Activated CD4-positive, alpha-beta T cell treated with anti-CD3 and anti-CD28 coated beads, Interleukin-2, amount 10 ng/mL, durations not matched to agents 7 days and 5 days (primary cell): ENCODE measurements around the gene FAM120B. TPM values are rescaled to one million over a fixed set of nuclear protein-coding genes. Genes with fewer than 3 reads are reported as not detected.

Experiments used
- CTCF ChIA-PET: fragments of 350-600 bp; sonication (Branson Sonifier 250); formaldehyde crosslinking; loops from one replicate; lab custom pipeline; 2021; ENCODE audit warnings: antibody characterized with exemption; lab: Charles Lee
- POLR2A ChIA-PET: fragments of 350-600 bp; sonication (Branson Sonifier 250); formaldehyde crosslinking; loops from one replicate; lab custom pipeline; 2021; ENCODE audit warnings: antibody characterized with exemption; lab: Charles Lee
- DNase-seq: peaks from one replicate; pipeline ENCODE4 v3.0.0-alpha.2; 2020
- H3K27ac Mint-ChIP-seq: one replicate; pipeline ENCODE4 v1.8.0; 2021; ENCODE audit warnings: mild to moderate bottlenecking, moderate library complexity, mixed read lengths
- H3K27me3 Mint-ChIP-seq: one replicate; pipeline ENCODE4 v1.8.0; 2021; ENCODE audit warnings: mixed read lengths
- H3K36me3 Mint-ChIP-seq: one replicate; pipeline ENCODE4 v1.8.0; 2021; ENCODE audit warnings: low read depth, mixed read lengths
- H3K4me1 Mint-ChIP-seq: one replicate; pipeline ENCODE4 v1.8.0; 2021; ENCODE audit warnings: mixed read lengths
- H3K4me3 Mint-ChIP-seq: one replicate; pipeline ENCODE4 v1.8.0; 2021; ENCODE audit warnings: mild to moderate bottlenecking, moderate library complexity, mixed read lengths
- H3K9me3 Mint-ChIP-seq: one replicate; pipeline ENCODE4 v1.8.0; 2021; ENCODE audit warnings: mixed read lengths
- total RNA-seq, 2 experiments: library from RNA; stranded (reverse); gene quantifications; one replicate each; pipeline ENCODE4 v1.2.3, GENCODE V29; 2021

Gene FAM120B
- total RNA-seq, 2 experiments from 2014 or later: 29.8 to 33.0 TPM

- DNase-seq: no peak
- POLR2A ChIA-PET: interaction anchor here (0.6 kb wide), 1 partner anchor 294 kb away, joined by 3 read pairs; no protein-coding TSS in a partner anchor
- H3K9me3 Mint-ChIP-seq: no peaks in the 10 kb centered on the region
- H3K4me1 Mint-ChIP-seq: peaks cover 2% of the 10 kb centered on the region
- no peak overlapping the region for H3K27ac Mint-ChIP-seq
- peaks cover 21% of the 10 kb centered on the region for H3K27me3 Mint-ChIP-seq
- CTCF ChIA-PET: no interaction called here
- no peaks in the 10 kb centered on the region for H3K36me3 Mint-ChIP-seq
- H3K4me3 Mint-ChIP-seq: no peak overlapping the region
Observed at GRCh38 chr6:170266061-170266825, 40.3 kb upstream of the FAM120B start.

GRCh38 chr6:170267688-170268087 lies 38.9 kb upstream of the FAM120B start:
- Mint-ChIP-seq H3K27ac (no peak overlapping the region), H3K27me3 (peaks cover 23% of the 10 kb centered on the region), H3K9me3 (no peaks in the 10 kb centered on the region), H3K4me1 (peaks cover 16% of the 10 kb centered on the region), H3K4me3 (no peak overlapping the region), H3K36me3 (no peaks in the 10 kb centered on the region)
- no peak for DNase-seq
- POLR2A ChIA-PET: no interaction called here
- CTCF ChIA-PET: no interaction called here

DNA sequence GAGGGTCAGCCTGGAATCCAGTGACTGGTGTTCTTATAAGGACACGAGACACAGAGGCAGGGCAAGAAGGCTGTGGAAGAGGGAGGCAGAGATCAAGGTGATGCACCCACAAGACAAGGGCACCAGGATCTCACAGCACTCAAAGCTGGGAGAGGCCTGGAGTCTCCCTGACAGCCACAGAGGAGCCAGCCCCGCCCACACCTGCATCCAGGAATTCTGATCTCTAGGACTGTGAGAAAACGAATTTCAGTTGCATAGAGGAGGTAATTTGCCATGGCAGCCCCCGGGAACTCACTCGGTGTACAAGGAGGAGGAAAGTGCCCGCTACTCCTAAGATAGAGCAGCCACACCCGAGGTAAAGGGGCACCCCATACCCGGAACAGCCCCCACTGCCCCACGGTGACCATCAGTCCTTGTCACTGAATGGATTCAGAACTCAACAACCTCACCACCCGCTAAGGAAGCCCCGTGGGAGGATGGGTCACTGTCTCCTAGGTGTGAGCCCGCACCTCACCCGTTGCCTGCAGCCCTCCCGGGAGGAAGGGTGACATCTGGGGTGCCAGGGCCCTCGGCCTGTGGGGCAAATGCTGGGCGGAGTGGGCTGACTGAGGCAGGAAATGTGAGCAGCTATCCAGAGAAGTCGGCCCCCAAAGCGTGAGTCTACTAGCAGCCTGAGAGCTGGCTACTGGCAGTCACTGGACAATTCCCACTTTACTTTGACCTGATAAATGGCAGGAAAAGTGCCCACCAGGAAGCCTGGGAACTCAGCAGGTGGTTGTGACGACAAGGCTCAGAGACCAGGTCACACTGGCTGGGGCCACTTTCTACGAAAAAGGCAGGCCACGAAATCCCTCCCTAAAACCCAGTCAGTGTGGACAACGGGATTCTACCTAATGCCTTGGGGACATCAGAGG lies 38.1 kb upstream of the FAM120B start:
- Mint-ChIP-seq H3K4me1 (peaks cover 19% of the 10 kb centered on the region), H3K27ac (no peak overlapping the region), H3K36me3 (no peaks in the 10 kb centered on the region), H3K4me3 (no peak overlapping the region), H3K9me3 (no peaks in the 10 kb centered on the region), H3K27me3 (peaks cover 19% of the 10 kb centered on the region)
- ChIA-PET POLR2A (no interaction called here), CTCF (no interaction called here)
- DNase-seq: no peak

DNA sequence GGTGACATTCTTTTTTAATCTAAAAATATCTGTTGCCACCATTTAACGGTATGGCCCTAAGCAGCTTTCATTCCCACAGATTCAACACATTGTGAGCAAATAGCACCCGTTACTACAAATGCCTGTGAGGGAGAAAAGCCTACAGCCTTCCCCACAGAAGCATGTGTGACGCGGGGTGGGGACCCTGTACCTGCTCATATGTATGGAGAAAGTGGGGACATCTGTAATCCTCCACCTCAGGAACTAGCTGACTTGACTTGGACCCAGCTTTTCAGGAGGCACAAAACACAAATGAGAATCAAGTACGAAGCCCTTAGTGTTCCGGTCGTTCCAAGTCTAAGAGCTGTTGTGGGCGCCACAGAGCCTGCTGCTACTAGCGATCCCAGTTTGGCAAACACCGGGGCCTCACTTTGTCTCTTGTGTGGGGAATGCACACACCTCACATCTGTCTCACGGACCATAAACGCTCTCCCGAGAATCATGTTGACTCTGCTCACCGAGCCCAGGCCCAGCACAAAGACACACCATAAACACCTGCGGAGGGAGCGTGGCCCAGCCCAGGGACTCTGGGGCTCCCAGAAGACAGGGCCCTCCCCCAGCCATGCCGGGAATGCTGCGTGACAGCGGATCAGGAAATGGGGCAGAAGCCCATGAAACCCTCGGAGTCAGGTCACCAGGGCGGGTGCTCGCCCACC lies 37.3 kb upstream of the FAM120B start:
- peaks cover 22% of the 10 kb centered on the region for H3K27me3 Mint-ChIP-seq
- CTCF ChIA-PET: interaction anchor here (1.0 kb wide), 1 partner anchor 11 kb away, joined by 3 read pairs; no protein-coding TSS in a partner anchor
- H3K4me3 Mint-ChIP-seq: no peak overlapping the region

DNA sequence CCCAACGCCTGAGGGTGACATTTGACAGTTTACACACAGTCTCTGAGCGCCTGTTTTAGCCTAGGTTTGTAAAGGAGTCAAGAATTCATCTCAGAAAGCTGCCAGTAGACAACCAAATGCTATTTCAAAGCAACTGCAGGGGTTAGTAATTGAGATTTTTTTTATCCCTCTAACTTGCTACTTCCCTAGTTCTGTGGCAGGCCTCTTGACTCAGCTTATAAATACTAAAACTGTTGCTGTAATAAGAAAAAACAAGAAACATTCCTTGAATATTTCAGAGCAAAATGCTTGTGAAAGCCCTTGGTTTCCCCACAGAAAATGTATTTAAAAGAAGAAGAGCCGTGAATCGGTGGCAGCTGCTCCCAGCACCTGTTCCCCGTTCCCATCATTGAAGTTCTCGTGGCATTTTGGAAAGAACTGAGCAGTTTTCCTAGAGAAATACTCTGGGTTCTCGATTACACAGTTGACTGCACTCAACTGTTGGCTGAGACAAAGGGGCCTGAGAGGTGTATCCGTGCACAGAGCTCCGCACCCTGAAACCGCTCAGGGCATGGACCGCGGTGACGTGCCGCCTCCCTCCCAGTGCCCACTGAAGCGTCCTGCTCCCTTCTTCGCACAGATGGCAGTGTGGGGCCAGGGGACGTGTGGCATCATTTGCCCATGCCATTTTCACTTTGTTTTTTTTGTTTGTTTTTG lies 36.6 kb upstream of the FAM120B start:
- POLR2A ChIA-PET: no interaction called here
- H3K9me3 Mint-ChIP-seq: no peaks in the 10 kb centered on the region
- H3K27ac Mint-ChIP-seq: peak overlapping the region; percentile 3
- DNase-seq: no peak
- peaks cover 23% of the 10 kb centered on the region for H3K4me1 Mint-ChIP-seq
- no peak overlapping the region for H3K4me3 Mint-ChIP-seq
- H3K27me3 Mint-ChIP-seq: peaks cover 22% of the 10 kb centered on the region
- CTCF ChIA-PET: interaction anchor here (1.0 kb wide), 1 partner anchor 10 kb away, joined by 3 read pairs; no protein-coding TSS in a partner anchor
- peaks cover 4% of the 10 kb centered on the region for H3K36me3 Mint-ChIP-seq

More for the DNA sequence above, 37.3 kb upstream of the FAM120B start:
- H3K4me1 Mint-ChIP-seq: peaks cover 23% of the 10 kb centered on the region
- no peak for DNase-seq
- POLR2A ChIA-PET: no interaction called here
- H3K36me3 Mint-ChIP-seq: peaks cover 4% of the 10 kb centered on the region
- H3K9me3 Mint-ChIP-seq: no peaks in the 10 kb centered on the region
- peak overlapping the region; percentile 3 for H3K27ac Mint-ChIP-seq

- H3K9me3 Mint-ChIP-seq: no peaks in the 10 kb centered on the region
- CTCF ChIA-PET: no interaction called here
- peaks cover 27% of the 10 kb centered on the region for H3K27me3 Mint-ChIP-seq
- H3K4me3 Mint-ChIP-seq: peak overlapping the region; percentile 74
- peaks cover 23% of the 10 kb centered on the region for H3K4me1 Mint-ChIP-seq
- DNase-seq: no peak
- POLR2A ChIA-PET: no interaction called here
- H3K27ac Mint-ChIP-seq: peak overlapping the region; percentile 92
- peaks cover 4% of the 10 kb centered on the region for H3K36me3 Mint-ChIP-seq
Observed at GRCh38 chr6:170270984-170271593, 35.5 kb upstream of the FAM120B start.

DNA sequence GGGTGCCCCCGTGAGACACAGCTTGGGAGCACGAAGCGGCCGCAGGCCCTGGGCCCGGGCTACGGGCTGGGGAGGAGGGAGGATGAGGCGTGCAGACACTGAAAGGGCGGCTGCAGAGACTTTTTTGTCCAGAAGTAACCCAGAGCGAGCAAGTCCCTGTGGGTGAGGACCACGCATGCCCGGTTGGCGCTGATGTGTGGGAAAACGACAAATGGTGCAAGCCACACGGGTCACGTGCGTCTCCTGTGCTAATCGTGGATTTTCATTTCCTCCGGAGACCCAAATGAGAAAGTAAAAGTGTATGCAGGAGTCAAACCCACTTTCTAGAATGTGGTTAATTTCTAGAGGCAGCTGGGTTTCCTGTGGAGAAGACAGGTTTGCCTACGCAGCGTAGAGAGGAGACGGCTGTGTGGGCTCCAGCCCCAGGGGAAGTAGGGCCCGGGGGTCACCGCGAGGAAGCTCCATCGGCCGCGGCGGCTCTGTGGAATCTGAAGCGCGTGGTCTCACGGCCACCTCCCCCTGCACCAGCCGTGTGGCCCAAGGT lies 34.7 kb upstream of the FAM120B start:
- Mint-ChIP-seq H3K4me3 (peak overlapping the region; percentile 74), H3K4me1 (peaks cover 23% of the 10 kb centered on the region), H3K9me3 (no peaks in the 10 kb centered on the region), H3K27ac (peak overlapping the region; percentile 92), H3K27me3 (peaks cover 28% of the 10 kb centered on the region), H3K36me3 (peaks cover 4% of the 10 kb centered on the region)
- peak; percentile 85 for DNase-seq
- ChIA-PET POLR2A (no interaction called here), CTCF (interaction anchor here (0.9 to 1.4 kb wide), 3 partner anchors 10 to 28 kb away, joined by 3 to 5 read pairs (median 3); no protein-coding TSS in a partner anchor)

- peaks cover 31% of the 10 kb centered on the region for H3K27me3 Mint-ChIP-seq
- H3K36me3 Mint-ChIP-seq: peaks cover 4% of the 10 kb centered on the region
- H3K4me3 Mint-ChIP-seq: peak overlapping the region; percentile 74
- peak overlapping the region; percentile 92 for H3K27ac Mint-ChIP-seq
- H3K4me1 Mint-ChIP-seq: peaks cover 25% of the 10 kb centered on the region
- H3K9me3 Mint-ChIP-seq: no peaks in the 10 kb centered on the region
- ChIA-PET CTCF (interaction anchor here (0.9 to 1.4 kb wide), 3 partner anchors 11 to 28 kb away, joined by 3 to 5 read pairs (median 3); no protein-coding TSS in a partner anchor), POLR2A (no interaction called here)
- DNase-seq: no peak
Observed at GRCh38 chr6:170272341-170273065, 34.1 kb upstream of the FAM120B start.

- DNase-seq: no peak
- Mint-ChIP-seq H3K27ac (no peak overlapping the region), H3K4me1 (peaks cover 29% of the 10 kb centered on the region), H3K4me3 (no peak overlapping the region), H3K27me3 (peaks cover 32% of the 10 kb centered on the region), H3K9me3 (no peaks in the 10 kb centered on the region), H3K36me3 (peaks cover 4% of the 10 kb centered on the region)
- CTCF ChIA-PET: interaction anchor here (1.8 kb wide), 1 partner anchor 19 kb away, joined by 6 read pairs; no protein-coding TSS in a partner anchor
- POLR2A ChIA-PET: no interaction called here
Observed at GRCh38 chr6:170273191-170273590, 33.4 kb upstream of the FAM120B start.

DNA sequence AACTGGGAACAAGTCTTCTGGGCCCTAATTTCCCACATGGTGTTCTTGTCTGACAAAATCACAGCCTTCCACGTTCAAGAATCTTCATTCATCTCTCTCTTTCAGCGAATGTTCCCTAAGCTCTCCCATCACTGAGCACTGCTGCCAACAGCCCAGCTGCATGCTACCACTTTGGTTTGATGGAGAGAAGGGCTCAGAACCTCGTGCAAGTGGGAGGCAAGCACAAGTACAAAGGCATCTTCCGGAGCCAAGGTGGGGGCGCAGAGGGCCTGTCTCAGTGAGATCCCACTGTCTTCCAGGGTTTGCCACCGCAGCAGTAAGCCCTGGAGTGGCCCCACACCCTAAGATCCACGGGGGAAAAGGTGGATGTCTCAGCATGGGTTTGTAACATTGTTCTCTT lies 32.9 kb upstream of the FAM120B start:
- H3K27me3 Mint-ChIP-seq: peaks cover 35% of the 10 kb centered on the region
- POLR2A ChIA-PET: no interaction called here

More for the DNA sequence above, 32.9 kb upstream of the FAM120B start:
- DNase-seq: no peak
- H3K4me3 Mint-ChIP-seq: peak overlapping the region; percentile 19
- peak overlapping the region; percentile 36 for H3K27ac Mint-ChIP-seq
- CTCF ChIA-PET: interaction anchor here (1.8 kb wide), 1 partner anchor 19 kb away, joined by 6 read pairs; no protein-coding TSS in a partner anchor
- peaks cover 34% of the 10 kb centered on the region for H3K4me1 Mint-ChIP-seq
- H3K36me3 Mint-ChIP-seq: peaks cover 4% of the 10 kb centered on the region
- H3K9me3 Mint-ChIP-seq: no peaks in the 10 kb centered on the region
